IMR-90 (cell line): ENCODE measurements around the gene EML6.

Experiments used
- CHD1 ChIP-seq: IDR thresholded peaks from 2 replicates; pipeline ENCODE4 v1.6.1; 2012; ENCODE audit warnings: low read depth, low read length, improper control_type of control experiment
- FOS ChIP-seq: fragments of 150-350 bp; IDR thresholded peaks from 2 replicates; pipeline ENCODE4 v1.6.1; 2016; ENCODE audit warnings: low read depth, low read length
- POLR2A ChIP-seq: IDR thresholded peaks from 2 replicates; pipeline ENCODE4 v1.6.1; 2012; ENCODE audit warnings: mild to moderate bottlenecking, low read depth, low read length
- RCOR1 ChIP-seq: IDR thresholded peaks from 2 replicates; pipeline ENCODE4 v1.6.1; 2012; ENCODE audit warnings: mild to moderate bottlenecking, low read length, improper control_type of control experiment; ENCODE audit not compliant: insufficient replicate concordance
- RFX5 ChIP-seq: IDR thresholded peaks from 2 replicates; pipeline ENCODE4 v1.8.0; 2012; ENCODE audit warnings: low read depth, mild to moderate bottlenecking, low read length, moderate library complexity
- TF ChIP-seq, protein P1 (sequence below): conservative IDR thresholded peaks from 2 replicates; pipeline ENCODE4 v1.5.1; 2012; ENCODE audit warnings: mild to moderate bottlenecking, low read depth, low read length, improper control_type of control experiment
- TF ChIP-seq, protein P2 (sequence below): fragments of 150-350 bp; IDR thresholded peaks from 2 replicates; pipeline ENCODE4 v1.6.1; 2016; ENCODE audit warnings: low read depth, mild to moderate bottlenecking, low read length, moderate library complexity, borderline replicate concordance

DNA sequence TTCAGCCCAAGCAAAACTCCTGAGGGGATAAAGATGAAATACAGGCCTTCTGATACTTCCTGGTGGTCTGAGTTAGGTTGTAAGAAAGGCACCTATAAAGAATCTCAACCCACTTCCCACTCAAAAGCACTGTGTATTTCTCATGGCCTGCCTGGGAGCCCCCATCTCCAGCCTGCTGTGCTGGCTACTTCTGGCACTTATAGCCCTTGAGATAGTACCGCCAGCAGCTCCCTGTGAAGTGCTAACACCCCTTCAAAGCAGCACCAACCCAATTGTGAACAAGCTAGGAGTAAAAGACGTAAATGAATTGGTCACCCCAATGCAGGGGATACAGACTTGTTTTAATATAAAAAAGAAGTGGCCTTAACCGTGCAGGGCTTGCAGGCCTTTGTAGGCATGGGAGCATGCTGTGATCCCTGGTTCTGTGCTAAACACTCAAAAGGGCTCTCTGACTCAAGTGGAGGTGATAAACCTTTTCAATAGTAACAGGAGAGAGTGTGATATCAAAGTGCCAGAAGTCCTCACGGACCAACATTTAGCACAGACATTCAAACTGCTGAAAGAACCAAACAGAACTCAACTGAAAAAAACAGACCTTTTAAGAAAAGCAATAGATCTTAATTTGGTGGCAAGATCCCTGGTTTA lies 246.0 kb downstream of the EML6 start:
- TF ChIP-seq, protein P1, sequence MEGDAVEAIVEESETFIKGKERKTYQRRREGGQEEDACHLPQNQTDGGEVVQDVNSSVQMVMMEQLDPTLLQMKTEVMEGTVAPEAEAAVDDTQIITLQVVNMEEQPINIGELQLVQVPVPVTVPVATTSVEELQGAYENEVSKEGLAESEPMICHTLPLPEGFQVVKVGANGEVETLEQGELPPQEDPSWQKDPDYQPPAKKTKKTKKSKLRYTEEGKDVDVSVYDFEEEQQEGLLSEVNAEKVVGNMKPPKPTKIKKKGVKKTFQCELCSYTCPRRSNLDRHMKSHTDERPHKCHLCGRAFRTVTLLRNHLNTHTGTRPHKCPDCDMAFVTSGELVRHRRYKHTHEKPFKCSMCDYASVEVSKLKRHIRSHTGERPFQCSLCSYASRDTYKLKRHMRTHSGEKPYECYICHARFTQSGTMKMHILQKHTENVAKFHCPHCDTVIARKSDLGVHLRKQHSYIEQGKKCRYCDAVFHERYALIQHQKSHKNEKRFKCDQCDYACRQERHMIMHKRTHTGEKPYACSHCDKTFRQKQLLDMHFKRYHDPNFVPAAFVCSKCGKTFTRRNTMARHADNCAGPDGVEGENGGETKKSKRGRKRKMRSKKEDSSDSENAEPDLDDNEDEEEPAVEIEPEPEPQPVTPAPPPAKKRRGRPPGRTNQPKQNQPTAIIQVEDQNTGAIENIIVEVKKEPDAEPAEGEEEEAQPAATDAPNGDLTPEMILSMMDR, result no peak
- TF ChIP-seq RFX5 (no peak), RCOR1 (no peak), FOS (no peak), POLR2A (no peak), CHD1 (no peak)
- TF ChIP-seq, protein P2, sequence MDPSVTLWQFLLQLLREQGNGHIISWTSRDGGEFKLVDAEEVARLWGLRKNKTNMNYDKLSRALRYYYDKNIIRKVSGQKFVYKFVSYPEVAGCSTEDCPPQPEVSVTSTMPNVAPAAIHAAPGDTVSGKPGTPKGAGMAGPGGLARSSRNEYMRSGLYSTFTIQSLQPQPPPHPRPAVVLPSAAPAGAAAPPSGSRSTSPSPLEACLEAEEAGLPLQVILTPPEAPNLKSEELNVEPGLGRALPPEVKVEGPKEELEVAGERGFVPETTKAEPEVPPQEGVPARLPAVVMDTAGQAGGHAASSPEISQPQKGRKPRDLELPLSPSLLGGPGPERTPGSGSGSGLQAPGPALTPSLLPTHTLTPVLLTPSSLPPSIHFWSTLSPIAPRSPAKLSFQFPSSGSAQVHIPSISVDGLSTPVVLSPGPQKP, result no peak
